Fibroblast of pulmonary artery (primary cell): ENCODE results near the gene CCDC137.

Experiments used
- DNase-seq: peaks from one replicate; pipeline ENCODE4 v3.0.0-alpha.2; 2010; ENCODE audit warnings: low read depth
- H3K4me3 ChIP-seq: replicated peaks from 2 replicates; pipeline ENCODE4 v1.5.1; 2011; ENCODE audit warnings: low read depth, mild to moderate bottlenecking, control low read depth, low read length, moderate library complexity
- CTCF ChIP-seq: IDR thresholded peaks from 2 replicates; pipeline ENCODE4 v1.5.1; 2011; ENCODE audit warnings: mild to moderate bottlenecking, control low read depth, low read length, inconsistent platforms; ENCODE audit errors: missing control alignments

CCDC137 gene

DNA sequence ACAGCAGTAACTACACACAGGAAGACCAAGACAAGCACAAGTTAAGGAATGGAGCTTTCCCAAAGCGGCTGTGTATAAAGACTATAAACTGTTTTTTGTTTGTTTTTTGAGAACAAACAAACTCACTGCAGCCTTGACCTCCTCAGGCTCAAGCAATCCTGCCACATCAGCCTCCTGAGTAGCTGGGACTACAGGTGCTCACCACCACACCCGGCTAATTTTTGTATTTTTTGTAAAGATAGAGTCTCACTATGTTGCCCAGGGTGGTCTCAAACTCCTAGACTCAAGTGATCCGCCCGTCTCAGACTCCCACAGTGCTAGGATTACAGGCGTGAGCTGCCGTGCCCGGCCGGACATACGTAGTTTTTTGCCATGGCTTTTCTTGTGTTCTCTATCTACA lies 6.1 kb upstream of the CCDC137 start:
- no peak for DNase-seq
- no peak overlapping the region for H3K4me3 ChIP-seq
- TF ChIP-seq CTCF: no peak

GRCh38 chr17:81662002-81662401 lies 4.5 kb upstream of the CCDC137 start:
- no peak for DNase-seq
- H3K4me3 ChIP-seq: no peak overlapping the region

GRCh38 chr17:81664051-81664470 lies 2.5 kb upstream of the CCDC137 start:
- H3K4me3 ChIP-seq: no peak overlapping the region
- no peak for DNase-seq
- TF ChIP-seq CTCF: no peak

More at GRCh38 chr17:81662002-81662401, 4.5 kb upstream of the CCDC137 start:
- no peak for TF ChIP-seq CTCF

GRCh38 chr17:81665205-81666091 lies 1.1 kb upstream of the CCDC137 start:
- TF ChIP-seq CTCF: no peak
- peak overlapping the region; percentile 86 for H3K4me3 ChIP-seq
- DNase-seq: peak; percentile 18

DNA sequence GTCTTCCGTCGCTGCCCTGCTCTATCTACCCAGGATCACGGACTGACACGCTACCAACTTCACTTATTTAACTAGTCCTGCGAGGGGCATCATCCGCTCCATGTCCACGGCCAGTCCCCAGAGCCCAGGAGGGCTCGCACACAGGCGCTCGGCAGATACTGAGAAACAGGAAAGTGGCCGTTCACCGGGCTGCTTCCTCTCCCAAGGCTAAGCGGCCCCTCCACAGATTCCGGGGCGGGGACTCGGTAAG lies 520 bp upstream of the CCDC137 start:
- DNase-seq: peak; percentile 30
- TF ChIP-seq CTCF: no peak
- peak overlapping the region; percentile 86 for H3K4me3 ChIP-seq

DNA sequence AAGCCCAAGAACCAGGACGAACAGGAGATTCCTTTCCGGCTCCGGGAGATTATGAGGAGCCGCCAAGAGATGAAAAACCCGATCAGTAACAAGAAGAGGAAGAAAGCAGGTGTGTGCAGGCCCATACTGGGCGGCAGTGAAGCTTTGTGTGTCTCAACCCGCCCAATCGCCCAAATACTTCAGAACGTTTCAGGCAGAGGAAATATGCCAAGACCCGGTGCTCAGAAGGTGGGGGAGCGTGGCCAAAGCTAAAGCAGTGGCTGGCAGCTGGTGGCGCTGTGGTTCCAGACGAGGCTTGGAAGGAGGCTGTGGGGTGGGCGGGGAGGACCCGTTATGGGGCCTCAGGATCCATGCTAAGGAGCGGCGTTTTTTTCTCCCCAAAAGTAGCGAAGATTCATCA lies 1.2 kb downstream of the CCDC137 start:
- no peak for TF ChIP-seq CTCF
- H3K4me3 ChIP-seq: no peak overlapping the region
- no peak for DNase-seq

- DNase-seq: no peak
- no peak overlapping the region for H3K4me3 ChIP-seq
- TF ChIP-seq CTCF: no peak
Measured at GRCh38 chr17:81672504-81672903, 6.0 kb downstream of the CCDC137 start.
